PFSK-1 (cell line): ENCODE measurements around the gene ZSWIM6.

Experiments used
- FOXP2 ChIP-seq: optimal IDR thresholded peaks from 2 replicates; pipeline ENCODE3; 2011; ENCODE audit warnings: borderline replicate concordance, control low read depth, inconsistent platforms; ENCODE audit not compliant: insufficient read depth; ENCODE audit errors: extremely low read length, extremely low read depth
- POLR2AphosphoS5 ChIP-seq: IDR thresholded peaks from 2 replicates; pipeline ENCODE4 v1.6.1; 2012; ENCODE audit warnings: low read depth, mild to moderate bottlenecking, control low read depth, low read length, moderate library complexity
- REST ChIP-seq, 2 experiments: IDR thresholded peaks; 2 replicates each; pipeline versions ENCODE4 v1.6.1 to v1.8.0; 2011 to 2012; ENCODE audit warnings: low read depth in 2 of 2, low read length in 2 of 2, control low read depth in 1 of 2, inconsistent platforms in 1 of 2, mild to moderate bottlenecking in 1 of 2, moderate library complexity in 1 of 2; ENCODE audit not compliant: insufficient read depth in 1 of 2
- SIN3A ChIP-seq: IDR thresholded peaks from 2 replicates; pipeline ENCODE4 v1.6.1; 2012; ENCODE audit warnings: mild to moderate bottlenecking, low read length, moderate library complexity, borderline replicate concordance; ENCODE audit not compliant: insufficient read depth
- TAF1 ChIP-seq: IDR thresholded peaks from 2 replicates; pipeline ENCODE4 v1.6.1; 2012; ENCODE audit warnings: low read length, control low read depth, borderline replicate concordance; ENCODE audit not compliant: insufficient read depth

The ZSWIM6 gene

GRCh38 chr5:61352612-61353156 lies 20.6 kb downstream of the ZSWIM6 start:
- TF ChIP-seq FOXP2 (no peak), TAF1 (no peak), REST (IDR thresholded peaks at IDR 0.05; ENCODE audit: insufficient read depth in 1 of 2, low read depth in 2 of 2, low read length in 2 of 2) (no peak)

GRCh38 chr5:61353293-61353692 lies 21.2 kb downstream of the ZSWIM6 start:
- TF ChIP-seq SIN3A (no peak), TAF1 (no peak), FOXP2 (no peak), REST (IDR thresholded peaks at IDR 0.05; ENCODE audit: insufficient read depth in 1 of 2, low read depth in 2 of 2, low read length in 2 of 2) (no peak), POLR2AphosphoS5 (no peak)

- no peak for TF ChIP-seq FOXP2
- TF ChIP-seq REST (IDR thresholded peaks at IDR 0.05; ENCODE audit: insufficient read depth in 1 of 2, low read depth in 2 of 2, low read length in 2 of 2) = no peak
- no peak for TF ChIP-seq POLR2AphosphoS5
- no peak for TF ChIP-seq TAF1
- no peak for TF ChIP-seq SIN3A
These were observed 22.1 kb downstream of the ZSWIM6 start for GRCh38 chr5:61354199-61354598.

- TF ChIP-seq FOXP2 (no peak), REST (IDR thresholded peaks at IDR 0.05; ENCODE audit: insufficient read depth in 1 of 2, low read depth in 2 of 2, low read length in 2 of 2) (no peak), POLR2AphosphoS5 (no peak), TAF1 (no peak), SIN3A (no peak)
These were observed 25.7 kb downstream of the ZSWIM6 start for GRCh38 chr5:61357745-61358144.
